H1 (cell line): ENCODE measurements around the gene GABRP. TPM values are rescaled to one million over a fixed set of nuclear protein-coding genes. Genes with fewer than 3 reads are reported as not detected.

Experiments
- CTCF ChIA-PET: fragments of 300-600 bp; sonication (Branson Sonifier 250); formaldehyde crosslinking; loops from one replicate; lab custom pipeline; 2021; ENCODE audit not compliant: partially characterized antibody; lab: Charles Lee
- POLR2A ChIA-PET: fragments of 300-600 bp; sonication (Branson Sonifier 250); formaldehyde crosslinking; loops from one replicate; lab custom pipeline; 2021; ENCODE audit warnings: inconsistent platforms; ENCODE audit not compliant: partially characterized antibody; lab: Charles Lee
- DNase-seq, 2 experiments: peaks; one replicate each; pipeline versions ENCODE4 v3.0.0 to v3.0.0-alpha.2; 2010 to 2022; ENCODE audit warnings: low spot score in 2 of 2, low read depth in 1 of 2, mixed read lengths in 1 of 2
- FAIRE-seq: peaks from 2 replicates; lab custom pipeline; 2011; peaks lifted over from hg19 to GRCh38; lab: Jason Lieb, UNC
- H2AFZ ChIP-seq: 2 replicates; pipeline ENCODE4 v1.8.1; 2012; ENCODE audit warnings: low read length, inconsistent platforms
- H2AK5ac ChIP-seq: 2 replicates; pipeline ENCODE4 v1.6.1; 2013; ENCODE audit warnings: low read depth, low read length
- H2BK120ac ChIP-seq: replicated peaks from 2 replicates; pipeline ENCODE3; 2013; ENCODE audit warnings: low read depth, low read length, inconsistent platforms
- H2BK12ac ChIP-seq: 2 replicates; pipeline ENCODE4 v1.6.1; 2013; ENCODE audit warnings: low read depth, low read length
- H2BK15ac ChIP-seq: 2 replicates; pipeline ENCODE4 v1.6.1; 2013; ENCODE audit warnings: low read length
- H2BK20ac ChIP-seq: 2 replicates; pipeline ENCODE4 v1.6.1; 2013; ENCODE audit warnings: low read length
- H2BK5ac ChIP-seq: 2 replicates; pipeline ENCODE4 v1.6.1; 2013; ENCODE audit warnings: low read depth, low read length
- H3K14ac ChIP-seq: 2 replicates; pipeline ENCODE4 v1.6.1; 2013; ENCODE audit warnings: inconsistent platforms; ENCODE audit not compliant: insufficient read length
- H3K18ac ChIP-seq: 2 replicates; pipeline ENCODE4 v1.6.1; 2013; ENCODE audit warnings: low read length; ENCODE audit errors: extremely low read depth
- H3K23ac ChIP-seq: 2 replicates; pipeline ENCODE4 v1.6.1; 2013; ENCODE audit warnings: inconsistent platforms; ENCODE audit not compliant: insufficient read length
- H3K23me2 ChIP-seq: 2 replicates; pipeline ENCODE4 v1.6.1; 2013; ENCODE audit warnings: low read depth, low read length
- H3K27ac ChIP-seq: 2 replicates; pipeline ENCODE4 v1.6.1; 2011; ENCODE audit warnings: low read depth, low read length, inconsistent platforms
- H3K27me3 ChIP-seq, 4 experiments: replicated peaks in 1 of 4; 1 replicate in 1 of 4; 2 replicates in 3 of 4; pipeline versions ENCODE4 v1.6.1 to v1.8.1; 2011 to 2013; ENCODE audit warnings: low read length in 3 of 4, mild to moderate bottlenecking in 3 of 4, inconsistent platforms in 2 of 4, mixed read lengths in 2 of 4, moderate library complexity in 1 of 4; ENCODE audit not compliant: control insufficient read depth in 3 of 4, insufficient read depth in 3 of 4; ENCODE audit errors: extremely low read depth in 1 of 4
- H3K36me3 ChIP-seq, 4 experiments: 2 replicates each; pipeline versions ENCODE4 v1.6.1 to v1.8.1; 2011 to 2013; ENCODE audit warnings: mild to moderate bottlenecking in 4 of 4, low read length in 3 of 4, moderate library complexity in 2 of 4, control low read depth in 1 of 4, inconsistent platforms in 1 of 4; ENCODE audit not compliant: insufficient read depth in 4 of 4, control insufficient read depth in 2 of 4
- H3K4ac ChIP-seq: replicated peaks from 2 replicates; pipeline ENCODE3; 2013; ENCODE audit warnings: low read length, low read depth, mixed read lengths, inconsistent platforms; ENCODE audit not compliant: insufficient read length
- H3K4me1 ChIP-seq, 4 experiments: replicated peaks in 1 of 4; 1 replicate in 1 of 4; 2 replicates in 3 of 4; pipeline versions ENCODE4 v1.6.1 to v1.8.1; 2011 to 2013; ENCODE audit warnings: low read length in 3 of 4, inconsistent platforms in 2 of 4, mixed read lengths in 1 of 4; ENCODE audit not compliant: insufficient read depth in 4 of 4, control insufficient read depth in 3 of 4
- H3K4me2 ChIP-seq, 2 experiments: 2 replicates each; pipeline versions ENCODE4 v1.6.1 to v1.8.1; 2011 to 2013; ENCODE audit warnings: low read depth in 2 of 2, low read length in 2 of 2, control low read depth in 1 of 2, inconsistent platforms in 1 of 2, mild to moderate bottlenecking in 1 of 2; ENCODE audit not compliant: insufficient read depth in 1 of 2
- H3K4me3 ChIP-seq, 4 experiments: fragments of 200-600, 300-600 bp in 1 of 4; sonication (generic), shearing (Covaris generic), sonication (Bioruptor Twin) in 1 of 4; 2 replicates each; pipeline versions ENCODE4 v1.5.1 to v1.8.1; 2011 to 2016; ENCODE audit warnings: low read length in 4 of 4, low read depth in 3 of 4, control low read depth in 2 of 4, inconsistent platforms in 2 of 4, mild to moderate bottlenecking in 2 of 4, mixed read lengths in 1 of 4, moderate library complexity in 1 of 4; ENCODE audit not compliant: insufficient read depth in 2 of 4; ENCODE audit errors: extremely low read depth in 1 of 4
- H3K56ac ChIP-seq: replicated peaks from 2 replicates; pipeline ENCODE3; 2013; ENCODE audit warnings: low read depth, mild to moderate bottlenecking, mixed read lengths, low read length, inconsistent platforms; ENCODE audit not compliant: insufficient read length
- H3K79me1 ChIP-seq: 2 replicates; pipeline ENCODE4 v1.6.1; 2013; ENCODE audit warnings: low read depth, low read length, control low read depth
- H3K79me2 ChIP-seq, 2 experiments: 2 replicates each; pipeline versions ENCODE4 v1.6.1 to v1.8.1; 2012 to 2013; ENCODE audit warnings: low read length in 2 of 2, mild to moderate bottlenecking in 2 of 2, inconsistent platforms in 1 of 2; ENCODE audit not compliant: insufficient read depth in 2 of 2, control insufficient read depth in 1 of 2
- H3K9ac ChIP-seq, 4 experiments: replicated peaks in 1 of 4; 1 replicate in 1 of 4; 2 replicates in 3 of 4; pipeline versions ENCODE4 v1.6.1 to v1.8.1; 2011 to 2013; ENCODE audit warnings: low read depth in 3 of 4, low read length in 3 of 4, control low read depth in 2 of 4, mild to moderate bottlenecking in 2 of 4, moderate library complexity in 2 of 4, inconsistent platforms in 1 of 4; ENCODE audit errors: extremely low read depth in 1 of 4
- H3K9me3 ChIP-seq, 2 experiments: 2 replicates each; pipeline versions ENCODE4 v1.6.1 to v1.8.1; 2012 to 2013; ENCODE audit warnings: mild to moderate bottlenecking in 2 of 2, moderate library complexity in 2 of 2, control low read depth in 1 of 2, inconsistent platforms in 1 of 2, low read depth in 1 of 2, low read length in 1 of 2, mixed read lengths in 1 of 2; ENCODE audit not compliant: insufficient read depth in 2 of 2
- H4K20me1 ChIP-seq, 2 experiments: replicated peaks in 1 of 2; 2 replicates each; pipeline versions ENCODE3 to v1.8.1; 2011 to 2013; ENCODE audit warnings: inconsistent platforms in 2 of 2, low read length in 2 of 2, mild to moderate bottlenecking in 1 of 2; ENCODE audit not compliant: insufficient read depth in 2 of 2, control insufficient read depth in 1 of 2
- H4K5ac ChIP-seq: 2 replicates; pipeline ENCODE4 v1.6.1; 2013; ENCODE audit warnings: low read length, low read depth, mixed read lengths, inconsistent platforms; ENCODE audit not compliant: insufficient read length
- H4K8ac ChIP-seq: 2 replicates; pipeline ENCODE4 v1.8.0; 2013; ENCODE audit warnings: mild to moderate bottlenecking, moderate library complexity, low read length, inconsistent platforms; ENCODE audit not compliant: insufficient read depth; ENCODE audit errors: extremely low read depth
- H4K91ac ChIP-seq: replicated peaks from 2 replicates; pipeline ENCODE3; 2013; ENCODE audit warnings: low read length, mixed read lengths, inconsistent platforms; ENCODE audit not compliant: insufficient read length
- ASH2L ChIP-seq: fragments of 200-600, 300-600 bp; sonication (generic); IDR thresholded peaks from one replicate; pipeline ENCODE4 v1.7.1; 2017; ENCODE audit warnings: low read length
- WGBS, 2 experiments: shearing (Covaris generic) in 1 of 2; methylation state at CpG; one replicate each; pipeline versions ENCODE4 v1.1.6 to v1.1.7; 2013 to 2015; ENCODE audit warnings: low lambda C conversion rate in 2 of 2, mixed read lengths in 2 of 2, inconsistent platforms in 1 of 2, low coverage in 1 of 2, missing lambda C conversion rate in 1 of 2; ENCODE audit not compliant: insufficient replicate concordance in 2 of 2, insufficient coverage in 1 of 2, insufficient read length in 1 of 2; ENCODE audit errors: extremely low coverage in 1 of 2, missing lambda C conversion rate in 1 of 2; 5-methylcytosine and 5-hydroxymethylcytosine counted together
- polyA plus RNA-seq, 7 experiments: library from polyadenylated mRNA; depleted of rRNA in 3 of 7; stranded (reverse) in 5 of 7; unstranded in 2 of 7; fragments of >200 nt in 5 of 7; fragments of 200-250 nt in 2 of 7; gene quantifications; 1 replicate in 5 of 7; 2 replicates in 1 of 7; 4 replicates in 1 of 7; pipeline versions ENCODE4 v1.2.1 to v1.2.3, GENCODE V29; 2011 to 2013; ENCODE audit warnings: missing spikeins in 2 of 7, mixed read lengths in 2 of 7
- total RNA-seq: library from RNA; stranded (reverse); fragmentation: NEBNext Ultra II Directional; extraction: Animal tissue kit (Norgen Biotek cat#: 25700); gene quantifications from 2 replicates; pipeline ENCODE4 v1.2.1, GENCODE V29; 2021

GABRP gene
- total and polyA plus RNA-seq, 2 of the 8 experiments (the other 6 are each of a cell fraction or from before 2014, with no cell fraction given): 3.7 to 4.0 TPM

DNA sequence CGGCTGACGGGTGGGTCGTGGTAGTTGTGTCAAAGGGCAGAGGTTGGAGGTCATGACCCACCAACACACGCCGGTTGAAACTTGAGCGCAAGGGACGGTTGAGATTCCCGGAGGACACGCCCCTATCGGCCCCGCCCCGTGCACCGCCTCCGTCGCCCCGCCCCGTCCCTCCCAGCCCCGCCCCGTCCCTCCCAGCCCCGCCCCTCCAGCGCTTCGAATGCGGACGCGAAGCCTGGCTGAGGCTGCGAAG, 78.1 kb downstream of the GABRP start:
- Histone ChIP-seq H3K79me2 (peaks cover 0 to 39% of the 10 kb centered on the region in 2 experiments; a peak in 3 of 4 replicates), H3K79me1 (peaks cover 4% of the 10 kb centered on the region; the same call in 1 of the 2 replicates), H4K91ac (no peak overlapping the region), H2BK20ac (no peak overlapping the region), H3K27me3 (peaks cover 0 to 3% (median 1%) of the 10 kb centered on the region in 4 experiments; a peak in 3 of 7 replicates), H2BK12ac (peak overlapping the region; percentile 28; the same call in 1 of the 2 replicates), H3K9me3 (peaks cover 4 to 12% of the 10 kb centered on the region in 2 experiments; a peak in 3 of 4 replicates), H3K56ac (no peak overlapping the region), H2AFZ (peak overlapping the region; percentile 69; the same call in 1 of the 2 replicates), H2BK5ac (no peak overlapping the region), H2BK120ac (no peak overlapping the region), H3K27ac (no peak overlapping the region), H3K4me3 (peak overlapping the region; percentile 66 to 85 (median 78); a peak in 7 of 8 replicates), H3K4ac (no peak overlapping the region), H3K23ac (no peak overlapping the region), H3K4me2 (peak overlapping the region; percentile 22 to 85; a peak in 2 of 4 replicates), H4K8ac (no peak overlapping the region; the same call in 1 of the 2 replicates), H3K9ac (no peak overlapping the region), H3K14ac (no peak overlapping the region), H2BK15ac (no peak overlapping the region), H3K36me3 (no peaks in the 10 kb centered on the region), H4K20me1 (peaks cover 2 to 6% of the 10 kb centered on the region in 2 experiments), H4K5ac (peak overlapping the region; percentile 37), H3K4me1 (peaks cover 0 to 5% (median 1%) of the 10 kb centered on the region in 4 experiments; a peak in 2 of 7 replicates), H3K23me2 (peaks cover 9% of the 10 kb centered on the region), H3K18ac (no peak overlapping the region), H2AK5ac (no peak overlapping the region)
- ChIA-PET POLR2A (no interaction called here), CTCF (no interaction called here)
- FAIRE-seq (no peak), DNase-seq (no peak)
- WGBS, 2 experiments: 10% methylated on average over 8 of the region's 26 CpGs; no CpG with 5 or more reads in 1 of the 2 experiments
- TF ChIP-seq ASH2L: no peak
